Measurements from ENCODE around the gene PCSK7. TPM values are rescaled to one million over a fixed set of nuclear protein-coding genes. Genes with fewer than 3 reads are reported as not detected.
"Not testable (repeated sequence)": the region's sequence is repeated elsewhere in the genome, so short reads cannot be mapped to it uniquely, and the experiment has no call there.

PCSK7 gene
- total RNA-seq, 2 experiments from 2014 or later = 98.8 to 107 TPM

- DNase-seq (no peak), ATAC-seq (no peak)
- H3K4me1 Mint-ChIP-seq (ENCODE audit: low read depth) = peaks cover 2% of the 10 kb centered on the region
- intact Hi-C loops (cut with micrococcal nuclease) = no loop called here
- POLR2A ChIA-PET = no interaction called here
- peaks cover 18% of the 10 kb centered on the region for H3K36me3 Mint-ChIP-seq (ENCODE audit: low read depth)
- TF ChIP-seq CTCF (IDR thresholded peaks at IDR 0.05) = no peak
- H3K4me3 Mint-ChIP-seq = no peak overlapping the region
- no peaks in the 10 kb centered on the region for H3K27me3 Mint-ChIP-seq
- peaks cover 4% of the 10 kb centered on the region for H3K9me3 Mint-ChIP-seq
- CTCF ChIA-PET = no interaction called here
- no peak overlapping the region for H3K27ac Mint-ChIP-seq
Observed at GRCh38 chr11:117273550-117274289, 41.8 kb upstream of the PCSK7 start.

- peaks cover 18% of the 10 kb centered on the region for H3K36me3 Mint-ChIP-seq (ENCODE audit: low read depth)
- ATAC-seq; POLR2A ChIA-PET; H3K27me3 Mint-ChIP-seq; DNase-seq; H3K4me3 Mint-ChIP-seq; H3K9me3 Mint-ChIP-seq; H3K27ac Mint-ChIP-seq; CTCF ChIA-PET; intact Hi-C loops (cut with micrococcal nuclease); H3K4me1 Mint-ChIP-seq (ENCODE audit: low read depth): not testable (repeated sequence)
Observed at GRCh38 chr11:117272175-117272574, 40.3 kb upstream of the PCSK7 start.

GRCh38 chr11:117271208-117271607, 39.3 kb upstream of the PCSK7 start:
- Mint-ChIP-seq H3K36me3 (ENCODE audit: low read depth) (peaks cover 18% of the 10 kb centered on the region), H3K4me3 (no peak overlapping the region), H3K27me3 (no peaks in the 10 kb centered on the region), H3K27ac (no peak overlapping the region), H3K4me1 (ENCODE audit: low read depth) (peaks cover 2% of the 10 kb centered on the region), H3K9me3 (peaks cover 4% of the 10 kb centered on the region)
- ATAC-seq = no peak
- no peak for DNase-seq
- intact Hi-C loops (cut with micrococcal nuclease) = no loop called here
- TF ChIP-seq CTCF (IDR thresholded peaks at IDR 0.05) = no peak
- CTCF ChIA-PET = no interaction called here
- POLR2A ChIA-PET = interaction anchor here (1.3 kb wide), 1 partner anchor 12 kb away, joined by 3 read pairs; no protein-coding TSS in a partner anchor

- Mint-ChIP-seq H3K27me3 (no peaks in the 10 kb centered on the region), H3K4me1 (ENCODE audit: low read depth) (no peaks in the 10 kb centered on the region), H3K9me3 (peaks cover 4% of the 10 kb centered on the region), H3K4me3 (no peak overlapping the region), H3K36me3 (ENCODE audit: low read depth) (peaks cover 16% of the 10 kb centered on the region), H3K27ac (no peak overlapping the region)
- POLR2A ChIA-PET = no interaction called here
- ATAC-seq (no peak), DNase-seq (no peak)
- CTCF ChIA-PET = no interaction called here
- intact Hi-C loops (cut with micrococcal nuclease) = loop anchor here (5.0 kb wide), 1 partner anchor 38 kb away; the partner anchor contains the start of genes PCSK7 and RNF214
- TF ChIP-seq CTCF (IDR thresholded peaks at IDR 0.05) = no peak
Observed at GRCh38 chr11:117269856-117270255, 38.0 kb upstream of the PCSK7 start.

- POLR2A ChIA-PET = interaction anchor here (0.6 kb wide), 1 partner anchor 599 kb away, joined by 3 read pairs; no protein-coding TSS in a partner anchor
- CTCF ChIA-PET = no interaction called here
- H3K27me3 Mint-ChIP-seq = no peaks in the 10 kb centered on the region
- no peaks in the 10 kb centered on the region for H3K9me3 Mint-ChIP-seq
- intact Hi-C loops (cut with micrococcal nuclease) = loop anchor here (5.0 kb wide), 1 partner anchor 33 kb away; the partner anchor contains the start of genes PCSK7 and RNF214
- H3K4me3 Mint-ChIP-seq = no peak overlapping the region
- DNase-seq (no peak), ATAC-seq (no peak)
- no peak for TF ChIP-seq CTCF (IDR thresholded peaks at IDR 0.05)
- peaks cover 7% of the 10 kb centered on the region for H3K36me3 Mint-ChIP-seq (ENCODE audit: low read depth)
- no peaks in the 10 kb centered on the region for H3K4me1 Mint-ChIP-seq (ENCODE audit: low read depth)
- H3K27ac Mint-ChIP-seq = no peak overlapping the region
Observed at GRCh38 chr11:117265745-117266144, 33.9 kb upstream of the PCSK7 start.

- CTCF ChIA-PET; H3K4me3 Mint-ChIP-seq; DNase-seq; H3K36me3 Mint-ChIP-seq (ENCODE audit: low read depth); POLR2A ChIA-PET; H3K9me3 Mint-ChIP-seq; H3K27ac Mint-ChIP-seq; ATAC-seq; H3K27me3 Mint-ChIP-seq; H3K4me1 Mint-ChIP-seq (ENCODE audit: low read depth): not testable (repeated sequence)
- intact Hi-C loops (cut with micrococcal nuclease) = loop anchor here (5.0 kb wide), 1 partner anchor 32 kb away; the partner anchor contains the start of genes PCSK7 and RNF214
Observed at GRCh38 chr11:117264624-117265323, 32.9 kb upstream of the PCSK7 start.
